ENCODE measurements around the gene SIGLEC12. TPM values are rescaled to one million over a fixed set of nuclear protein-coding genes. Genes with fewer than 3 reads are reported as not detected.

The SIGLEC12 gene
- total and polyA plus RNA-seq, 9 of the 15 experiments (the other 6 are each of a cell fraction or from before 2014, with no cell fraction given), result 0.08 to 1.3 (median 0.54) TPM

DNA sequence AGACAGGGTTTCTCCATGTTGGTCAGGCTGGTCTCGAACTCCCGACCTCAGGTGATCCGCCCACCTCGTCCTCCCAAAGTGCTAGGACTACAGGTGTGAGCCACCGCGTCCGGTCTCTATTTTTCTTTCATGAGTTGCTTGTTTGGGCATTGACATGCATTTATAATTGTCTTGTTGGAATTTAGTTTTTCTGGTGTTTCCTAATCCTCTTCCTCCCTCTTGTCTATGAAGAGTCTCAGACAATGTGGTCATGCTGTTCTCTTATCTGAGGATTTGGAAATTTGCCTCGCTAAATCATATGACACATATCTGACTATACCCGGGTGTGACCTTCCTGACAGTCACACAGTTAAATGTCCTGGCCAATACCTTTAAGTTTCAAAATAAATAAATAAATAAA lies 30.6 kb downstream of the SIGLEC12 start (continued):
- TF ChIP-seq, protein P1, sequence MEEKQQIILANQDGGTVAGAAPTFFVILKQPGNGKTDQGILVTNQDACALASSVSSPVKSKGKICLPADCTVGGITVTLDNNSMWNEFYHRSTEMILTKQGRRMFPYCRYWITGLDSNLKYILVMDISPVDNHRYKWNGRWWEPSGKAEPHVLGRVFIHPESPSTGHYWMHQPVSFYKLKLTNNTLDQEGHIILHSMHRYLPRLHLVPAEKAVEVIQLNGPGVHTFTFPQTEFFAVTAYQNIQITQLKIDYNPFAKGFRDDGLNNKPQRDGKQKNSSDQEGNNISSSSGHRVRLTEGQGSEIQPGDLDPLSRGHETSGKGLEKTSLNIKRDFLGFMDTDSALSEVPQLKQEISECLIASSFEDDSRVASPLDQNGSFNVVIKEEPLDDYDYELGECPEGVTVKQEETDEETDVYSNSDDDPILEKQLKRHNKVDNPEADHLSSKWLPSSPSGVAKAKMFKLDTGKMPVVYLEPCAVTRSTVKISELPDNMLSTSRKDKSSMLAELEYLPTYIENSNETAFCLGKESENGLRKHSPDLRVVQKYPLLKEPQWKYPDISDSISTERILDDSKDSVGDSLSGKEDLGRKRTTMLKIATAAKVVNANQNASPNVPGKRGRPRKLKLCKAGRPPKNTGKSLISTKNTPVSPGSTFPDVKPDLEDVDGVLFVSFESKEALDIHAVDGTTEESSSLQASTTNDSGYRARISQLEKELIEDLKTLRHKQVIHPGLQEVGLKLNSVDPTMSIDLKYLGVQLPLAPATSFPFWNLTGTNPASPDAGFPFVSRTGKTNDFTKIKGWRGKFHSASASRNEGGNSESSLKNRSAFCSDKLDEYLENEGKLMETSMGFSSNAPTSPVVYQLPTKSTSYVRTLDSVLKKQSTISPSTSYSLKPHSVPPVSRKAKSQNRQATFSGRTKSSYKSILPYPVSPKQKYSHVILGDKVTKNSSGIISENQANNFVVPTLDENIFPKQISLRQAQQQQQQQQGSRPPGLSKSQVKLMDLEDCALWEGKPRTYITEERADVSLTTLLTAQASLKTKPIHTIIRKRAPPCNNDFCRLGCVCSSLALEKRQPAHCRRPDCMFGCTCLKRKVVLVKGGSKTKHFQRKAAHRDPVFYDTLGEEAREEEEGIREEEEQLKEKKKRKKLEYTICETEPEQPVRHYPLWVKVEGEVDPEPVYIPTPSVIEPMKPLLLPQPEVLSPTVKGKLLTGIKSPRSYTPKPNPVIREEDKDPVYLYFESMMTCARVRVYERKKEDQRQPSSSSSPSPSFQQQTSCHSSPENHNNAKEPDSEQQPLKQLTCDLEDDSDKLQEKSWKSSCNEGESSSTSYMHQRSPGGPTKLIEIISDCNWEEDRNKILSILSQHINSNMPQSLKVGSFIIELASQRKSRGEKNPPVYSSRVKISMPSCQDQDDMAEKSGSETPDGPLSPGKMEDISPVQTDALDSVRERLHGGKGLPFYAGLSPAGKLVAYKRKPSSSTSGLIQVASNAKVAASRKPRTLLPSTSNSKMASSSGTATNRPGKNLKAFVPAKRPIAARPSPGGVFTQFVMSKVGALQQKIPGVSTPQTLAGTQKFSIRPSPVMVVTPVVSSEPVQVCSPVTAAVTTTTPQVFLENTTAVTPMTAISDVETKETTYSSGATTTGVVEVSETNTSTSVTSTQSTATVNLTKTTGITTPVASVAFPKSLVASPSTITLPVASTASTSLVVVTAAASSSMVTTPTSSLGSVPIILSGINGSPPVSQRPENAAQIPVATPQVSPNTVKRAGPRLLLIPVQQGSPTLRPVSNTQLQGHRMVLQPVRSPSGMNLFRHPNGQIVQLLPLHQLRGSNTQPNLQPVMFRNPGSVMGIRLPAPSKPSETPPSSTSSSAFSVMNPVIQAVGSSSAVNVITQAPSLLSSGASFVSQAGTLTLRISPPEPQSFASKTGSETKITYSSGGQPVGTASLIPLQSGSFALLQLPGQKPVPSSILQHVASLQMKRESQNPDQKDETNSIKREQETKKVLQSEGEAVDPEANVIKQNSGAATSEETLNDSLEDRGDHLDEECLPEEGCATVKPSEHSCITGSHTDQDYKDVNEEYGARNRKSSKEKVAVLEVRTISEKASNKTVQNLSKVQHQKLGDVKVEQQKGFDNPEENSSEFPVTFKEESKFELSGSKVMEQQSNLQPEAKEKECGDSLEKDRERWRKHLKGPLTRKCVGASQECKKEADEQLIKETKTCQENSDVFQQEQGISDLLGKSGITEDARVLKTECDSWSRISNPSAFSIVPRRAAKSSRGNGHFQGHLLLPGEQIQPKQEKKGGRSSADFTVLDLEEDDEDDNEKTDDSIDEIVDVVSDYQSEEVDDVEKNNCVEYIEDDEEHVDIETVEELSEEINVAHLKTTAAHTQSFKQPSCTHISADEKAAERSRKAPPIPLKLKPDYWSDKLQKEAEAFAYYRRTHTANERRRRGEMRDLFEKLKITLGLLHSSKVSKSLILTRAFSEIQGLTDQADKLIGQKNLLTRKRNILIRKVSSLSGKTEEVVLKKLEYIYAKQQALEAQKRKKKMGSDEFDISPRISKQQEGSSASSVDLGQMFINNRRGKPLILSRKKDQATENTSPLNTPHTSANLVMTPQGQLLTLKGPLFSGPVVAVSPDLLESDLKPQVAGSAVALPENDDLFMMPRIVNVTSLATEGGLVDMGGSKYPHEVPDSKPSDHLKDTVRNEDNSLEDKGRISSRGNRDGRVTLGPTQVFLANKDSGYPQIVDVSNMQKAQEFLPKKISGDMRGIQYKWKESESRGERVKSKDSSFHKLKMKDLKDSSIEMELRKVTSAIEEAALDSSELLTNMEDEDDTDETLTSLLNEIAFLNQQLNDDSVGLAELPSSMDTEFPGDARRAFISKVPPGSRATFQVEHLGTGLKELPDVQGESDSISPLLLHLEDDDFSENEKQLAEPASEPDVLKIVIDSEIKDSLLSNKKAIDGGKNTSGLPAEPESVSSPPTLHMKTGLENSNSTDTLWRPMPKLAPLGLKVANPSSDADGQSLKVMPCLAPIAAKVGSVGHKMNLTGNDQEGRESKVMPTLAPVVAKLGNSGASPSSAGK (IDR thresholded peaks at IDR 0.05), result peak; percentile 55; the same call in 1 of the 2 replicates
- TF ChIP-seq NFIC (IDR thresholded peaks at IDR 0.05) (peak; percentile 62), TBL1XR1 (IDR thresholded peaks at IDR 0.05; ENCODE audit: low read length in 2 of 2) (peak in 1 of 2 experiments; percentile 79; a peak in 2 of 4 replicates), HDAC2 (IDR thresholded peaks at IDR 0.05) (0 out of 2 replicates have a peak, but pooled peaks have one; percentile 37), L3MBTL2 (IDR thresholded peaks at IDR 0.05) (peak; percentile 63), CXXC5 (CRISPR knock-in tag; IDR thresholded peaks at IDR 0.05) (peak; percentile 28; the same call in 1 of the 2 replicates)
- TF ChIP-seq, protein P2, sequence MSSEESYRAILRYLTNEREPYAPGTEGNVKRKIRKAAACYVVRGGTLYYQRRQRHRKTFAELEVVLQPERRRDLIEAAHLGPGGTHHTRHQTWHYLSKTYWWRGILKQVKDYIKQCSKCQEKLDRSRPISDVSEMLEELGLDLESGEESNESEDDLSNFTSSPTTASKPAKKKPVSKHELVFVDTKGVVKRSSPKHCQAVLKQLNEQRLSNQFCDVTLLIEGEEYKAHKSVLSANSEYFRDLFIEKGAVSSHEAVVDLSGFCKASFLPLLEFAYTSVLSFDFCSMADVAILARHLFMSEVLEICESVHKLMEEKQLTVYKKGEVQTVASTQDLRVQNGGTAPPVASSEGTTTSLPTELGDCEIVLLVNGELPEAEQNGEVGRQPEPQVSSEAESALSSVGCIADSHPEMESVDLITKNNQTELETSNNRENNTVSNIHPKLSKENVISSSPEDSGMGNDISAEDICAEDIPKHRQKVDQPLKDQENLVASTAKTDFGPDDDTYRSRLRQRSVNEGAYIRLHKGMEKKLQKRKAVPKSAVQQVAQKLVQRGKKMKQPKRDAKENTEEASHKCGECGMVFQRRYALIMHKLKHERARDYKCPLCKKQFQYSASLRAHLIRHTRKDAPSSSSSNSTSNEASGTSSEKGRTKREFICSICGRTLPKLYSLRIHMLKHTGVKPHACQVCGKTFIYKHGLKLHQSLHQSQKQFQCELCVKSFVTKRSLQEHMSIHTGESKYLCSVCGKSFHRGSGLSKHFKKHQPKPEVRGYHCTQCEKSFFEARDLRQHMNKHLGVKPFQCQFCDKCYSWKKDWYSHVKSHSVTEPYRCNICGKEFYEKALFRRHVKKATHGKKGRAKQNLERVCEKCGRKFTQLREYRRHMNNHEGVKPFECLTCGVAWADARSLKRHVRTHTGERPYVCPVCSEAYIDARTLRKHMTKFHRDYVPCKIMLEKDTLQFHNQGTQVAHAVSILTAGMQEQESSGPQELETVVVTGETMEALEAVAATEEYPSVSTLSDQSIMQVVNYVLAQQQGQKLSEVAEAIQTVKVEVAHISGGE (CRISPR knock-in tag; IDR thresholded peaks at IDR 0.05), result peak in 1 of 3 experiments; percentile 46; a peak in 1 of 6 replicates
- TF ChIP-seq, protein P3, sequence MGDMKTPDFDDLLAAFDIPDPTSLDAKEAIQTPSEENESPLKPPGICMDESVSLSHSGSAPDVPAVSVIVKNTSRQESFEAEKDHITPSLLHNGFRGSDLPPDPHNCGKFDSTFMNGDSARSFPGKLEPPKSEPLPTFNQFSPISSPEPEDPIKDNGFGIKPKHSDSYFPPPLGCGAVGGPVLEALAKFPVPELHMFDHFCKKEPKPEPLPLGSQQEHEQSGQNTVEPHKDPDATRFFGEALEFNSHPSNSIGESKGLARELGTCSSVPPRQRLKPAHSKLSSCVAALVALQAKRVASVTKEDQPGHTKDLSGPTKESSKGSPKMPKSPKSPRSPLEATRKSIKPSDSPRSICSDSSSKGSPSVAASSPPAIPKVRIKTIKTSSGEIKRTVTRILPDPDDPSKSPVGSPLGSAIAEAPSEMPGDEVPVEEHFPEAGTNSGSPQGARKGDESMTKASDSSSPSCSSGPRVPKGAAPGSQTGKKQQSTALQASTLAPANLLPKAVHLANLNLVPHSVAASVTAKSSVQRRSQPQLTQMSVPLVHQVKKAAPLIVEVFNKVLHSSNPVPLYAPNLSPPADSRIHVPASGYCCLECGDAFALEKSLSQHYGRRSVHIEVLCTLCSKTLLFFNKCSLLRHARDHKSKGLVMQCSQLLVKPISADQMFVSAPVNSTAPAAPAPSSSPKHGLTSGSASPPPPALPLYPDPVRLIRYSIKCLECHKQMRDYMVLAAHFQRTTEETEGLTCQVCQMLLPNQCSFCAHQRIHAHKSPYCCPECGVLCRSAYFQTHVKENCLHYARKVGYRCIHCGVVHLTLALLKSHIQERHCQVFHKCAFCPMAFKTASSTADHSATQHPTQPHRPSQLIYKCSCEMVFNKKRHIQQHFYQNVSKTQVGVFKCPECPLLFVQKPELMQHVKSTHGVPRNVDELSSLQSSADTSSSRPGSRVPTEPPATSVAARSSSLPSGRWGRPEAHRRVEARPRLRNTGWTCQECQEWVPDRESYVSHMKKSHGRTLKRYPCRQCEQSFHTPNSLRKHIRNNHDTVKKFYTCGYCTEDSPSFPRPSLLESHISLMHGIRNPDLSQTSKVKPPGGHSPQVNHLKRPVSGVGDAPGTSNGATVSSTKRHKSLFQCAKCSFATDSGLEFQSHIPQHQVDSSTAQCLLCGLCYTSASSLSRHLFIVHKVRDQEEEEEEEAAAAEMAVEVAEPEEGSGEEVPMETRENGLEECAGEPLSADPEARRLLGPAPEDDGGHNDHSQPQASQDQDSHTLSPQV (IDR thresholded peaks at IDR 0.05), result peak; percentile 68

Measured in K562 (cell line).